22Rv1 (cell line): ENCODE data around the gene COL16A1.

Experiments used
- H3K27ac ChIP-seq: fragments of 450-650 bp; 2 replicates; pipeline ENCODE4 v1.5.1; 2017
- ZFX ChIP-seq: fragments of 450-650 bp; IDR thresholded peaks from 2 replicates; pipeline ENCODE4 v1.6.1; 2017; ENCODE audit warnings: antibody characterized with exemption, borderline replicate concordance
- TF ChIP-seq, protein P1 (sequence below): fragments of 450-650 bp; IDR thresholded peaks from 2 replicates; pipeline ENCODE4 v1.5.1; 2017; ENCODE audit warnings: mild to moderate bottlenecking

The COL16A1 gene

DNA sequence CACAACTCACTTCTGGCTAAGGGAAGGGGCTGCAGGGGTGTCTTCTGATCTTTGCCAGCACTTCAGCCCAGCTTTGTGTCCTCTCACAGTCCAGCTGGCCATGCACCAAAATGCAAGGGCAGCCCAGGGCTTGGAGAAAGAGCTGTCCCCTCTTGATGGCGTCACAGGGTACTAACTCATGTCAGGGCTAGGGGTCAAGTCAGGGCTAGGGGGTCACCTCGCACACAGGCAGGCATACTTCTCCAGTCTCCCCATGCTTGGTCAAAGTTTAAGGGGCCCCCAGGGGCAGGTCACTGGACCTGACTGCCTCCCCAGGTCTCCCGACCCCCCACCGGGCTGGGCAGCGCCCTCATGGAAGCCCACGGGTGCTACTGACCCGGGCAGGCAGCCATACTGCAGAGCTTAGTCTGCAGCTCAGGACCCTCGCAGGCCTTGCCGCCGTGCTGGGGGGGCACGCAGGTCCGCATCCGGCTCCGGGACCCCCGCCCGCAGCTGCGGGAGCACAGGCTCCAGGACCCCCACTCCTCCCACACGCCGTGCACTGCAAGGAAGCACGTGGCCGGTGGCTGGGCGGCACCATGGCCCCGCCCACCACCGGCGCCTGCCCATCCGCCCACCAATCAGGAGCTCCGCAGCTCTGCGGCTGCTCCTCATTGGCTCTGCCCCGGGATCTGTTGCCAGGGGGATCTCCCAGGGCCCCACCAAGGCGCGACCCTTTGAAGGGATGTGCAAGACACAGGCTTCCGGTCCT lies 38.8 kb upstream of the COL16A1 start:
- TF ChIP-seq, protein P1, sequence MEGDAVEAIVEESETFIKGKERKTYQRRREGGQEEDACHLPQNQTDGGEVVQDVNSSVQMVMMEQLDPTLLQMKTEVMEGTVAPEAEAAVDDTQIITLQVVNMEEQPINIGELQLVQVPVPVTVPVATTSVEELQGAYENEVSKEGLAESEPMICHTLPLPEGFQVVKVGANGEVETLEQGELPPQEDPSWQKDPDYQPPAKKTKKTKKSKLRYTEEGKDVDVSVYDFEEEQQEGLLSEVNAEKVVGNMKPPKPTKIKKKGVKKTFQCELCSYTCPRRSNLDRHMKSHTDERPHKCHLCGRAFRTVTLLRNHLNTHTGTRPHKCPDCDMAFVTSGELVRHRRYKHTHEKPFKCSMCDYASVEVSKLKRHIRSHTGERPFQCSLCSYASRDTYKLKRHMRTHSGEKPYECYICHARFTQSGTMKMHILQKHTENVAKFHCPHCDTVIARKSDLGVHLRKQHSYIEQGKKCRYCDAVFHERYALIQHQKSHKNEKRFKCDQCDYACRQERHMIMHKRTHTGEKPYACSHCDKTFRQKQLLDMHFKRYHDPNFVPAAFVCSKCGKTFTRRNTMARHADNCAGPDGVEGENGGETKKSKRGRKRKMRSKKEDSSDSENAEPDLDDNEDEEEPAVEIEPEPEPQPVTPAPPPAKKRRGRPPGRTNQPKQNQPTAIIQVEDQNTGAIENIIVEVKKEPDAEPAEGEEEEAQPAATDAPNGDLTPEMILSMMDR, result no peak
- no peak for TF ChIP-seq ZFX
- no peak overlapping the region for H3K27ac ChIP-seq

DNA sequence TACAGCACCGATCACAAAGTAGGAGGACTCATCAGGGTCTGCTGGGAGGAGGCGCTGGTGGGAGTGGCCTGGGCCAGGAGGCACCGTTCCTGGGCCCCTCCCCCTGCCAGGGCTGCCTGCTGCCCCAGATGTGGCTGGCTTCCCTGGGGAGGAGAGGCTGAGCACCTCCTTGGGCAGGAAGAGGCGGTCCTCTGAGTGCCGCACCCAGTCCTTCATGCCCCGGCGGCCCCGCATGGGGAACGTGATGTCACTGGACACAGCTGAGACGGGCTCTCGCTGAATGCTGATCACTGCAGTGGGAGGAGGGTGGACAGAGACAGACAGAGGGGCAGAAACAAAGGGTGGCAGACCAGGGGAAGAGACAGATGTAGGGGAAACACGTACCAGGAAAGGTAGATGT lies 35.5 kb upstream of the COL16A1 start:
- no peak overlapping the region for H3K27ac ChIP-seq
- TF ChIP-seq, protein P1, result no peak

DNA sequence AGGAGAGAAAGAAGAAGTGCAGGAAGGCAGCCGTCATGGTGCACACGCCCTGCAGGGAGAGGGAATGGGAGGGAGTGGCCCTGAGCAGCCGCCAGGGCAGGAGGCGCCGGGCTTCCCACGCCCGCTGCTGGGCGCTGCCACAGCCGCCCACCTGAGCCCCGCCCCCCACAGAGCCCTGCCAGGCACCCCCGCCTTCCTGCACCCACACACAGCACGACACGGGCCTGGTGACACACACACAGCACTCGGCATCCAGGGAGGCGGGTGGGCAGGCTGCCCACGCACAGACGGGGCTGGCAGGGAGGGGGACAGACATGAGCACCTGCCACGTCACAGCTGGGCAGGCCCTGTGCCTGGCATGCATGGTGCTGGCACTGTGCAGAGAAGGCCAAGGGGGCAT lies 32.9 kb upstream of the COL16A1 start:
- no peak overlapping the region for H3K27ac ChIP-seq
- TF ChIP-seq ZFX, result no peak
- TF ChIP-seq, protein P1, result no peak

DNA sequence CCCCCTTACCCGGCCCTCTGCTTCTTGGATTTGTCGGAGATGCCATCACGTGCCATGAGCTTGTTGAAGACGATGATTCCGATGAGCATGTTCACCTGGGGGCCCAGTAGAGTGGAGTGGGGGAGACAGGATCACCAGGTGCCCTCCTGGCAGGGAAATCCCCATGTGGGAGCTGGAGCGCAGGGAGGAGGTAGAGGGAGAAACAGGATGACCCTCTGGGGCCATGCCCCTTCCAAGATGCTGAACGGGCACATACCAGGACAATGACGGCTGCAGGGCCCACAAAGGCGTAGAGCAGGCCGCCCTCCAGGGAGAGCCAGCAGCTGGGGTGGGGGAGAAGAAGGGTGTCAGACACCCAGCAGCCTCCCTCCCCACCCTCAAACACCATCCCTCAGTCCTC lies 31.8 kb upstream of the COL16A1 start:
- no peak overlapping the region for H3K27ac ChIP-seq
- TF ChIP-seq ZFX, result no peak
- TF ChIP-seq, protein P1, result no peak

DNA sequence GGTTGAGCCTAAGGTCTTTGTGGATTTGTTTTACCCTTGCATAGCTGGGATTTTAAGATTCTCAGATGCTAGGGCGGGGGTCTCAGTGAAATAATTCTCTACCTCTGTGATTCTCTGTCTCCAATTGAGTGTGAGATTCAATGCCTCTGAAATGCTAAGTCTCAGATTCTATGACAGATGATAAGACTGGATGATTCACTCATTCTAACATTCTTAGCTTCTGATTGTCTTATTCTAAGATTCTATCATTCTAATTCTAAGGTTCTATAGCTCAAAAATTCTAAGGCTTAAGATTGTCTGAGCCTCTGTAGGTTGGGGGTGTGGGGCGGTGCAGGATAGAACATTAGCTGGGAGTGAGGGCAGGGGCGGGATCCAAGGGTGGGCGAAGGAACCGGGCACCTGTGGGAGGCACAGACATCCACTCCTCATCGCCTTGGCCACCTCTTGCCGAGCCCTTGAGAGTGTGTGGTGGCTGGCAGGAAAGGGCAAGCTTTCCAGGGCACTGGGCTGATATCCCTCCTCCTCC lies 30.8 kb upstream of the COL16A1 start:
- TF ChIP-seq, protein P1, result no peak
- no peak for TF ChIP-seq ZFX
- no peak overlapping the region for H3K27ac ChIP-seq

DNA sequence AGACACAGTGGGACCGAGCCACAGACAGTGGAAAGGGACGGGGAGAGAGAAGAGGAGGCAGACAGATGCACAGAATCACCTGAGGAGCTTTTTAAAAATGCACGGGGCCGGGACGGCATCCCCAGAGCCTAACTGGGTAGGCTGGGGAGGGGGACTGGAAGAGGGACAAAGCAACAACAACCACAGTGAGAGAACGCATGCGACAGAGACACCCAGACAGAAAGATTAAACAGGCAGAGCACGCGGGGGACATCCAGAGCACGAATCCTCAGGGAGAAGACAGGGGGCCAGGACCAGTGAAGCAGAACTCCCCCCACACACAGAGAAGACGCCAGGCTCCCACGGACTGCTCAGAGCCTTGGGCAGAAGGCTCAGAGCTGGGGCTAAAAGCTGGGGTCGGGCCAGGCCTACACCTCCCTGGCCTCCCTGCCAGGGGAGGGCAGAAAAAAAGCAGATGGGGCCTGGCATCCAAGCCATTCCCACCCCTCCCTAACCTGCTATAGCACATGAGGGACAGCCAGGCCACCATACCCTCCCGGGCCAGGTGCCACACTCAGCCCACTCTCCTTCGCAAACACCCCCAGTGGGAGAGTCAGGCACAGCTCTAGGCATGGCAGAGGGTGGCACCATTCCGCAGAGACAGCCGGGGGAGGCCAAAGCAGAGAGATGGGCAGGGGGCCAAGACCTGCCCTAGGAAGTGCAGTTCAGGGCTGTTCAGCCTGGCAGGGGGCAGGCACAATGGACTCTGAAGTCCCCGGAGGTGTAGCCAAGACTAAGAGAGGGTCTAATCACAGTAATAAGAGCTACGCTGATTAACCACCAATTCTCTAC lies 29.8 kb upstream of the COL16A1 start:
- H3K27ac ChIP-seq, result no peak overlapping the region
- TF ChIP-seq ZFX, result no peak
- TF ChIP-seq, protein P1, result no peak

DNA sequence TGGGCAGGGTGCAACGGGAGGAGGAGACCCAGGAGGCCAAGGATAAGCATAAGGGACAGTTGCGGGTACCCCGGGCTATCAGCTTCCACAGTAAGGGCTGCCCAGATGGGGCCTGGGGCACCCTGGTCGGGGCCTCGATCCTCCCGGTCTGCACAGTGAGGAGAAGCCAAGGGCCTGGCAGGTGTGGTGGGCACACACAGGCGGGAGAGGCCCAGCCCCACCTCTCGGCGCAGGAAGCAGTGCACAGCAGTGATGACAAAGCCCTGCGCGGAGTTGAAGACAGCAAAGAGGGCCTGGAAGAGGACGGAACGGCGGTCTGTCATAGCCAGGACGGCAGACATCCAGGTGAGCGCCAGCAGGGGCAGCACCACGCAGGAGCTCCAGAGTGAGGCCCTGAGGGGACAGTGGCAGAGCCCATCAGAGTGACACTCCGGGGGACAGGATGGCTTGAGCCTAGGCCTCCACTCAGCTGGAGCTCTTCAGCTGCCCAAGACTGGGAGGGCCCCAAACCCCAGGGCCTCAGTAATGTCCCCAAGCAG lies 29.0 kb upstream of the COL16A1 start:
- H3K27ac ChIP-seq, result no peak overlapping the region
- TF ChIP-seq ZFX, result no peak
- TF ChIP-seq, protein P1, result no peak
